PC-9 (cell line): ENCODE results near the gene KIF26A.

ENCODE experiments used
- CTCF ChIP-seq: fragments of 200-600 bp; sonication (generic); conservative IDR thresholded peaks from 2 replicates; pipeline ENCODE4 v1.6.1; 2017; ENCODE audit warnings: mixed run types, antibody characterized with exemption, mild to moderate bottlenecking, moderate library complexity
- EZH2 ChIP-seq: fragments of 200-600 bp; sonication (generic); IDR thresholded peaks from 2 replicates; pipeline ENCODE4 v1.8.0; 2017; ENCODE audit warnings: antibody characterized with exemption, low read depth

GRCh38 chr14:104119119-104119487, 19.3 kb upstream of the KIF26A start:
- TF ChIP-seq EZH2 (no peak), CTCF (no peak)
